NT2/D1 (cell line): ENCODE measurements around the gene PPP1R9A.

Source experiments
- DNase-seq: peaks from one replicate; pipeline ENCODE4 v3.0.0-alpha.2; 2011; ENCODE audit warnings: low read depth, low spot score
- H3K27me3 ChIP-seq: 2 replicates; pipeline ENCODE4 v1.6.0; 2011; ENCODE audit warnings: mild to moderate bottlenecking; ENCODE audit not compliant: insufficient read length, insufficient read depth
- H3K36me3 ChIP-seq: 2 replicates; pipeline ENCODE4 v1.6.1; 2011; ENCODE audit warnings: mild to moderate bottlenecking, low read length, mixed read lengths; ENCODE audit not compliant: insufficient read depth, insufficient read length
- H3K4me1 ChIP-seq: 2 replicates; pipeline ENCODE4 v1.5.1; 2011; ENCODE audit not compliant: insufficient read depth, insufficient read length
- H3K4me3 ChIP-seq: 2 replicates; pipeline ENCODE4 v1.5.1; 2011; ENCODE audit warnings: low read depth; ENCODE audit not compliant: insufficient read length
- H3K9ac ChIP-seq: 2 replicates; pipeline ENCODE4 v1.6.0; 2011; ENCODE audit warnings: low read depth; ENCODE audit not compliant: insufficient read length
- H3K9me3 ChIP-seq: 2 replicates; pipeline ENCODE4 v1.5.1; 2011; ENCODE audit warnings: mild to moderate bottlenecking, low read length; ENCODE audit not compliant: insufficient read depth
- SUZ12 ChIP-seq: IDR thresholded peaks from 2 replicates; pipeline ENCODE4 v1.6.1; 2011; ENCODE audit not compliant: insufficient read length, insufficient read depth; ENCODE audit errors: extremely low read depth
- YY1 ChIP-seq: IDR thresholded peaks from 2 replicates; pipeline ENCODE4 v1.6.1; 2011; ENCODE audit not compliant: insufficient read length, insufficient read depth
- ZNF274 ChIP-seq: IDR thresholded peaks from 2 replicates; pipeline ENCODE4 v1.6.1; 2011; ENCODE audit warnings: mild to moderate bottlenecking, low read depth, low read length

PPP1R9A gene

GRCh38 chr7:95319570-95319969 lies 412.2 kb downstream of the PPP1R9A start:
- no peak for DNase-seq
- no peaks in the 10 kb centered on the region for H3K9me3 ChIP-seq
- no peaks in the 10 kb centered on the region for H3K4me1 ChIP-seq
- no peak for TF ChIP-seq ZNF274
- no peak for TF ChIP-seq YY1
- no peak overlapping the region for H3K4me3 ChIP-seq
- H3K9ac ChIP-seq: no peak overlapping the region
- no peaks in the 10 kb centered on the region for H3K36me3 ChIP-seq
- H3K27me3 ChIP-seq: no peaks in the 10 kb centered on the region

GRCh38 chr7:95320651-95321050 lies 413.3 kb downstream of the PPP1R9A start:
- Histone ChIP-seq H3K9ac (no peak overlapping the region), H3K4me3 (no peak overlapping the region), H3K9me3 (no peaks in the 10 kb centered on the region), H3K4me1 (no peaks in the 10 kb centered on the region), H3K27me3 (no peaks in the 10 kb centered on the region), H3K36me3 (no peaks in the 10 kb centered on the region)
- no peak for TF ChIP-seq SUZ12
- no peak for DNase-seq

GRCh38 chr7:95321720-95322119 lies 414.3 kb downstream of the PPP1R9A start:
- DNase-seq: no peak
- H3K4me3 ChIP-seq: no peak overlapping the region
- H3K4me1 ChIP-seq: no peaks in the 10 kb centered on the region
- H3K36me3 ChIP-seq: no peaks in the 10 kb centered on the region
- no peaks in the 10 kb centered on the region for H3K27me3 ChIP-seq
- TF ChIP-seq SUZ12 (no peak), ZNF274 (no peak), YY1 (no peak)
- no peak overlapping the region for H3K9ac ChIP-seq
- H3K9me3 ChIP-seq: no peaks in the 10 kb centered on the region

GRCh38 chr7:95322396-95322795 lies 415.0 kb downstream of the PPP1R9A start:
- DNase-seq: no peak
- TF ChIP-seq YY1: no peak
- no peak for TF ChIP-seq ZNF274
- TF ChIP-seq SUZ12: no peak
- no peak overlapping the region for H3K4me3 ChIP-seq
- no peaks in the 10 kb centered on the region for H3K36me3 ChIP-seq
- no peak overlapping the region for H3K9ac ChIP-seq
- H3K9me3 ChIP-seq: no peaks in the 10 kb centered on the region
- no peaks in the 10 kb centered on the region for H3K27me3 ChIP-seq
- no peaks in the 10 kb centered on the region for H3K4me1 ChIP-seq

- H3K9me3 ChIP-seq: no peaks in the 10 kb centered on the region
- H3K9ac ChIP-seq: no peak overlapping the region
- no peak overlapping the region for H3K4me3 ChIP-seq
- TF ChIP-seq ZNF274 (no peak), SUZ12 (no peak), YY1 (no peak)
- no peaks in the 10 kb centered on the region for H3K4me1 ChIP-seq
- H3K36me3 ChIP-seq: no peaks in the 10 kb centered on the region
- no peaks in the 10 kb centered on the region for H3K27me3 ChIP-seq
- DNase-seq: no peak
Observed at GRCh38 chr7:95322854-95323253, 415.5 kb downstream of the PPP1R9A start.

- no peak overlapping the region for H3K9ac ChIP-seq
- H3K9me3 ChIP-seq: no peaks in the 10 kb centered on the region
- no peaks in the 10 kb centered on the region for H3K36me3 ChIP-seq
- no peaks in the 10 kb centered on the region for H3K4me1 ChIP-seq
- no peak overlapping the region for H3K4me3 ChIP-seq
- DNase-seq: no peak
- no peaks in the 10 kb centered on the region for H3K27me3 ChIP-seq
- no peak for TF ChIP-seq SUZ12
- TF ChIP-seq YY1: no peak
- no peak for TF ChIP-seq ZNF274
Observed at GRCh38 chr7:95323410-95324129, 416.2 kb downstream of the PPP1R9A start.

- no peak for DNase-seq
- Histone ChIP-seq H3K9me3 (no peaks in the 10 kb centered on the region), H3K27me3 (no peaks in the 10 kb centered on the region), H3K4me1 (no peaks in the 10 kb centered on the region), H3K4me3 (no peak within 1 kb of the TSS), H3K9ac (no peak within 1 kb of the TSS), H3K36me3 (no peaks in the 10 kb centered on the region)
- TF ChIP-seq ZNF274: no peak
- no peak for TF ChIP-seq YY1
- TF ChIP-seq SUZ12: no peak
Observed at GRCh38 chr7:95324431-95324830, 417.0 kb downstream of the PPP1R9A start, which contains the start of gene PON1. Gene PON1, minus strand, starts transcription at chr7:95324532. Its CDS starts 57 bp downstream, at chr7:95324475.
